Measurements from ENCODE around the gene VIPR1. TPM values are rescaled to one million over a fixed set of nuclear protein-coding genes. Genes with fewer than 3 reads are reported as not detected.

The VIPR1 gene
- total and polyA plus RNA-seq, 4 donors, result 2.3 to 41.8 (median 14.6) TPM

DNA sequence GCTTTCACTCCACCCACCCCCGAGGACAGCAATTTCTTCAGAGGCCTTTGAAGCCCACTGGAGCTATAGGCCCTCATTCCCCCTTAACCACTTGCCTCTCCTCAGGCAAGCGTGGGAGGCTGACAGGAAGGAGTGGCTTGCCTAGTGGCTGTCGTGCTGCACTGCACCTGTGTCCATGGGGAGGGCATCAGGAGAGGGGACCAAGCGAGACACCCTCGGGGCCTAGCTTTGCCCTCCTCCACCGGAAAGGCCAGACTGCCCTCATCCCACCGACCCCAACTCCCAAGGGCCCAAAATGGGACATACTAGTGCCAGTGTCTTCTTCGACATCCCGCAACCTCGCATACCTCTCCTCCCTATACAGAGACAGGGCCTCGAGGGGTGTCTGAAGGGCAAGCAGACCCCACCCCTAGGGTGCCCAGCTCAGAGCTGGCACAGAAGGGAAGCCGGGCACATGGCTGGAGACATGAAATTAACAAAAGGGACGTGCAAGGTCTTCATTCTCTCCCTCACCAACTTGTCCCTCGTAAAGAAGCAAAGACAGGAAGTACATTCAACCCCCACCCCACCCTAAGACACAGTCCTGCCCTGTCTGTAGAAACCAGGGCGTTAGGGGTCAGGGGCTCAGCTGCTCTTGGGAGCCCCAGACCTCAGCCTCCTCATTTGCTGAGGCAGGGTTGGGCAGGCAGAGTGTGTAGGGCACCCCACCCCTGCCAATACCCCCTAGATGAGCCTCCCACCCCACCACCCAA is 24.3 kb downstream of the VIPR1 start (continued):
- TF ChIP-seq, protein P1, sequence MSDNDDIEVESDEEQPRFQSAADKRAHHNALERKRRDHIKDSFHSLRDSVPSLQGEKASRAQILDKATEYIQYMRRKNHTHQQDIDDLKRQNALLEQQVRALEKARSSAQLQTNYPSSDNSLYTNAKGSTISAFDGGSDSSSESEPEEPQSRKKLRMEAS (IDR thresholded peaks at IDR 0.05), result no peak
- TF ChIP-seq TAF1 (conservative IDR thresholded peaks at IDR 0.05) (no peak), YY1 (IDR thresholded peaks at IDR 0.05) (no peak), HNF4G (IDR thresholded peaks at IDR 0.05) (no peak), GABPA (IDR thresholded peaks at IDR 0.05 in 1 of 2, conservative IDR thresholded peaks at IDR 0.05 in 1 of 2) (no peak)
- TF ChIP-seq, protein P2, sequence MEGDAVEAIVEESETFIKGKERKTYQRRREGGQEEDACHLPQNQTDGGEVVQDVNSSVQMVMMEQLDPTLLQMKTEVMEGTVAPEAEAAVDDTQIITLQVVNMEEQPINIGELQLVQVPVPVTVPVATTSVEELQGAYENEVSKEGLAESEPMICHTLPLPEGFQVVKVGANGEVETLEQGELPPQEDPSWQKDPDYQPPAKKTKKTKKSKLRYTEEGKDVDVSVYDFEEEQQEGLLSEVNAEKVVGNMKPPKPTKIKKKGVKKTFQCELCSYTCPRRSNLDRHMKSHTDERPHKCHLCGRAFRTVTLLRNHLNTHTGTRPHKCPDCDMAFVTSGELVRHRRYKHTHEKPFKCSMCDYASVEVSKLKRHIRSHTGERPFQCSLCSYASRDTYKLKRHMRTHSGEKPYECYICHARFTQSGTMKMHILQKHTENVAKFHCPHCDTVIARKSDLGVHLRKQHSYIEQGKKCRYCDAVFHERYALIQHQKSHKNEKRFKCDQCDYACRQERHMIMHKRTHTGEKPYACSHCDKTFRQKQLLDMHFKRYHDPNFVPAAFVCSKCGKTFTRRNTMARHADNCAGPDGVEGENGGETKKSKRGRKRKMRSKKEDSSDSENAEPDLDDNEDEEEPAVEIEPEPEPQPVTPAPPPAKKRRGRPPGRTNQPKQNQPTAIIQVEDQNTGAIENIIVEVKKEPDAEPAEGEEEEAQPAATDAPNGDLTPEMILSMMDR (IDR thresholded peaks at IDR 0.05; ENCODE audit: low read depth, low read length, missing input control), result no peak

DNA sequence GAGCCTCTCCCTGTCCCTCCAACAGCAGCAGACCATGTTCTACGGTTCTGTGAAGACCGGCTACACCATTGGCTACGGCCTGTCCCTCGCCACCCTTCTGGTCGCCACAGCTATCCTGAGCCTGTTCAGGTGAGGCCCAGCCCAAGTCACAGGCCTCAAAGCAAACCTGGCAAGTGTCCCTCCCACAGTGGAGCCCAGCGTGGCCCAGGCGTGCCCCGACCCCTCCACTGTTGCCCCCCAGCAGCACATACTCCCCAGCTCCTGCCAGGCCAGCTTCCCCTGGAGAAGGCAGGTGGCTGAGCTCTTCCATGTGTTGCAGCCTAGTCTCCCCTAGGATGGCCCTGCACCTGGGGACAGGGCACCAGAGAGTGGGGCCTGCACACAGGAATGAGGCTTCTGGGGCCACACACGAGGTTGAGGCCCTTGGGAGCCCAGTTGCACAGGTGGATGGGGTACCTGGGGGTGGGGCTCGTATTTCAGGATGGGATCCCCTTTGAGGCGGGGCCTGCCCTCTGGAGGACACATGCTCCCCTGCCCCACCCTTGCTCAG is 25.0 kb downstream of the VIPR1 start:
- H3K36me3 ChIP-seq (ENCODE audit: control insufficient read depth in 4 of 4, insufficient read depth in 3 of 4, low read depth in 1 of 4, low read length in 3 of 4), result no peaks in the 10 kb centered on the region
- WGBS, result 92% methylated on average over 11 of the region's 11 CpGs
- no peak for DNase-seq (ENCODE audit: low spot score)

More for the DNA sequence above, 25.0 kb downstream of the VIPR1 start:
- Histone ChIP-seq H3K9me3 (ENCODE audit: control insufficient read depth in 4 of 4, low read length in 3 of 4) (no peaks in the 10 kb centered on the region), H3K27me3 (ENCODE audit: control insufficient read depth in 4 of 4, insufficient read depth in 4 of 4, low read length in 3 of 4) (no peaks in the 10 kb centered on the region), H3K27ac (ENCODE audit: low read depth in 1 of 2, low read length in 2 of 2) (no peak overlapping the region), H3K9ac (ENCODE audit: low read depth in 1 of 2, low read length in 2 of 2) (no peak overlapping the region), H3K4me3 (ENCODE audit: low read depth in 1 of 3, low read length in 3 of 3) (no peak overlapping the region), H3K4me1 (ENCODE audit: control insufficient read depth in 4 of 4, insufficient read depth in 4 of 4, low read length in 3 of 4) (peaks cover 0 to 5% (median 0%) of the 10 kb centered on the region in 4 donors)
- TF ChIP-seq EGR1 (IDR thresholded peaks at IDR 0.05; ENCODE audit: low read depth in 2 of 2) (no peak), HNF4G (IDR thresholded peaks at IDR 0.05) (no peak), TAF1 (conservative IDR thresholded peaks at IDR 0.05) (no peak), SP1 (IDR thresholded peaks at IDR 0.05) (no peak), HNF4A (conservative IDR thresholded peaks at IDR 0.05) (no peak), RXRA (IDR thresholded peaks at IDR 0.05) (no peak), FOXA1 (IDR thresholded peaks at IDR 0.05) (no peak), GABPA (IDR thresholded peaks at IDR 0.05 in 1 of 2, conservative IDR thresholded peaks at IDR 0.05 in 1 of 2) (no peak)
- TF ChIP-seq, protein P2 (IDR thresholded peaks at IDR 0.05; ENCODE audit: low read depth, low read length, missing input control), result no peak
- TF ChIP-seq, protein P3, sequence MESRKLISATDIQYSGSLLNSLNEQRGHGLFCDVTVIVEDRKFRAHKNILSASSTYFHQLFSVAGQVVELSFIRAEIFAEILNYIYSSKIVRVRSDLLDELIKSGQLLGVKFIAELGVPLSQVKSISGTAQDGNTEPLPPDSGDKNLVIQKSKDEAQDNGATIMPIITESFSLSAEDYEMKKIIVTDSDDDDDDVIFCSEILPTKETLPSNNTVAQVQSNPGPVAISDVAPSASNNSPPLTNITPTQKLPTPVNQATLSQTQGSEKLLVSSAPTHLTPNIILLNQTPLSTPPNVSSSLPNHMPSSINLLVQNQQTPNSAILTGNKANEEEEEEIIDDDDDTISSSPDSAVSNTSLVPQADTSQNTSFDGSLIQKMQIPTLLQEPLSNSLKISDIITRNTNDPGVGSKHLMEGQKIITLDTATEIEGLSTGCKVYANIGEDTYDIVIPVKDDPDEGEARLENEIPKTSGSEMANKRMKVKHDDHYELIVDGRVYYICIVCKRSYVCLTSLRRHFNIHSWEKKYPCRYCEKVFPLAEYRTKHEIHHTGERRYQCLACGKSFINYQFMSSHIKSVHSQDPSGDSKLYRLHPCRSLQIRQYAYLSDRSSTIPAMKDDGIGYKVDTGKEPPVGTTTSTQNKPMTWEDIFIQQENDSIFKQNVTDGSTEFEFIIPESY (IDR thresholded peaks at IDR 0.05), result no peak
- TF ChIP-seq, protein P4, sequence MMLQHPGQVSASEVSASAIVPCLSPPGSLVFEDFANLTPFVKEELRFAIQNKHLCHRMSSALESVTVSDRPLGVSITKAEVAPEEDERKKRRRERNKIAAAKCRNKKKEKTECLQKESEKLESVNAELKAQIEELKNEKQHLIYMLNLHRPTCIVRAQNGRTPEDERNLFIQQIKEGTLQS (IDR thresholded peaks at IDR 0.05), result no peak
